Stimulated activated CD4-positive, alpha-beta T cell treated with anti-CD3 and anti-CD28 coated beads, TNF-alpha, amount 100 ng/mL, for 4 hours (primary cell): ENCODE data around the gene ZNF565.
"Not testable (repeated sequence)": the region's sequence is repeated elsewhere in the genome, so short reads cannot be mapped to it uniquely, and the experiment has no call there.

Experiments used
- DNase-seq, 3 experiments: peaks; one replicate each; pipeline ENCODE4 v3.0.0-alpha.2; 2020; ENCODE audit warnings: low read depth in 3 of 3

ZNF565 gene

GRCh38 chr19:36212895-36213294, 1.6 kb downstream of the ZNF565 start:
- DNase-seq, result no peak

- no peak for DNase-seq
These were observed 4.0 kb downstream of the ZNF565 start for GRCh38 chr19:36210497-36210896.

DNA sequence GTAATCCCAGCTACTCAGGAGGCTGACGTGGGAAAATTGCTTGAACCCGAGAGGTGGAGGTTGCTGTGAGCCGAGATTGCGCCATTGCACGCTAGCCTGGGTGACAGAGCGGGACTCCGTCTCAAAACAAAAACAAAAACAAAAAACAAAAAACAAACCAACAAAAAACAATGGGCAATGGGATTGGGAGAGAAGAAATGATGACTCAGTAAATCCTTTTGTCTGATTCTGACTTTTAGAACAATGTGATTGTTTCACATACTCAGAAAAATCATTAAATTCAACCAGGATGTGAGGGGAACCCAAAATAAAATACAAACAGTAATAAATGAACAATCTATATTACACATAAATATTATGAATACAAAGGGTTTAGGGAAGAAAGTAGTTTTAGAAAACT, 5.1 kb downstream of the ZNF565 start:
- no peak for DNase-seq

GRCh38 chr19:36207605-36208252, 6.7 kb downstream of the ZNF565 start:
- no peak for DNase-seq

DNA sequence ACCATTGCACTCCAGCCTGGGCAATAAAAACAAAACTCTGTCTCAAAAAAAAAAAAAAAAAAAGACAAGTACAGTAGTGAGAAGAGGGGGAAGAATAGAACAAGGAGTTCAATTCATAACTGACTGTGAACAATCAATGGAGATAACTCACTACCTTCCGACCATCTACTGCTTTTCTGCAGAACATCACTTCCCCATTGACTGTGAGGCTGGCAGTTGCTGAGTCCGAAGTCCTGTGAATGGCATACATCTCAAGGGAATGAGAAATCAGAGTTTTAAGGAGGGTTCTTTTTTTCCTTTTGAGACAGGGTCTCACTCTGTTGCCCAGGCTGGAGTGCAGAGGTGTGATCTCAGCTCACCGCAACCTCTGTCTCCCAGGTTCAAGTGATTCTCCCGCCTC, 11.2 kb downstream of the ZNF565 start:
- DNase-seq, result no peak

DNA sequence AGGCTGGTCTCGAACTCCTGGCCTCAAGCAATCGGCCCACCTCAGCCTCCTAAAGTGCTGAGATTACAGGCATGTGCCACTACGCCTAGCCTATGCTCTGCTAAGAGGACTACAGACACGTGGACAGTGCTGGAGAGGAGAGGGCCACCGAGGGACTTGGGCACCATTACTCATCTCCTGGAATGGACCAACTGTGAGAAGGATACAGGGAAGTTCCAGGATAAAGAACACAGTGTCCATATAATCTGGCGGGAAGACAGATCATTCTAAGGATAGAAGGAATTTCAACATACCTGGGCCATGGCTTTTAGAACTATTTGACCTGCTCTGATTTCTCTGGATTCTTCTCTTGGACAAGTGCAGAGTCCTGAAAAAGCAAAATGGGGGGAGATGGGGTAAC, 12.8 kb downstream of the ZNF565 start:
- DNase-seq, result no peak

DNA sequence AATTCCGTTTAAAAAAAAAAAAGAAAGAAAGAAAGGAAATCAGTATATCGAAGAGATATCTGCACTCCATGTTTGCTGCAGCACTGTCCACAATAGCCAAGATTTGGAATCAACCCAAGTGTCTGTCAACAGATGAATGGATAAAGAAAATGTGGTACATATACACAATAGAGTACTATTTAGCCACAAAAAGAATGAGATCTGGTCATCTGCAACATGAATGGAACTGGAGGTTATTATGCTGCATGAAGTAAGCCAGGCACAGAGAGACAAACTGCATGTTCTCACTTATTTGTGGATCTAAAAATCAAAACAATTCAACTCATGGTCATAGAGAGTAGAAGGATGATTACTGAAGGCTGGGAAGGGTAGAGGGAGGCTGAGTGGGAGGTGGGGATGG, 16.3 kb downstream of the ZNF565 start:
- no peak for DNase-seq

DNA sequence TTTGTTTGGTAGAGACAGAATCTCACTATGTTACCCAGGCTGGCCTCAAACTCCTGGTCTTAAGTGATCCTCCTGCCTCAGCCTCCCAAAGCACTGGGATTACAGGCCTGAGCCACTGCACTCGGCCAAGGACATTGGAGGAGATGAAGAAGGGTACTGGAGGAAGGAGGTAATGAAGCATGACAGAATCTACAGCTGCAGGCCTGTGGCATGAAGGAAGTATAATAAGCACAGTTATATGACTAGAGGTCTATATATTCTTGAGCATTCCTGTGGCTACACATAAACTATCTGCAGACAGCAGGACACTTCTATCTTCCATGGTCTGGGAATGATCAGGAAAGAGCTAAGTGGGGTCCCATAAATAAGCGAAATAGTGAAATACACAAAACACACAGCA, 18.2 kb downstream of the ZNF565 start:
- DNase-seq, result no peak

- DNase-seq, result not testable (repeated sequence)
These were observed 27.7 kb downstream of the ZNF565 start for GRCh38 chr19:36186722-36187121.

DNA sequence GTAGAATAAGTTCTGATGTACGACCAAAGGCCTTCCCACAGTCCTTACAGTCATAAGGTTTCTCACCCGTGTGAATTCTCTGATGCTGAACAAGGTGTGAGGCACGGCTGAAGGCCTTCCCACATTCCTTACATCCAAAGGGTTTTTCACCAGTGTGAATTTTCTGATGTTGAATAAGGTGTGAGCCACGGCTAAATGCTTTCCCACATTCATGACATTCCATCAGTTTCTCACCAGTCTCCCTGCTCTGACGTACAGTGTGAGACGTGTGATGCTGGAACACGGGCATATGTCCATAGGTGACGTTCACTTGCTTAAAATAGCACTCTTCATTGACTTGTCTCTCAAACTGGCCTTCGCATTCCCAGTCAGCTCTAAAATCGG, 31.2 kb downstream of the ZNF565 start:
- DNase-seq, result no peak

GRCh38 chr19:36182612-36183244, 31.7 kb downstream of the ZNF565 start:
- DNase-seq, result no peak

GRCh38 chr19:36179077-36179476, 35.4 kb downstream of the ZNF565 start:
- not testable (repeated sequence) for DNase-seq

GRCh38 chr19:36173846-36174245, 40.6 kb downstream of the ZNF565 start:
- not testable (repeated sequence) for DNase-seq

GRCh38 chr19:36172852-36173251, 41.6 kb downstream of the ZNF565 start:
- no peak for DNase-seq

GRCh38 chr19:36169084-36169760, 45.2 kb downstream of the ZNF565 start:
- no peak for DNase-seq

DNA sequence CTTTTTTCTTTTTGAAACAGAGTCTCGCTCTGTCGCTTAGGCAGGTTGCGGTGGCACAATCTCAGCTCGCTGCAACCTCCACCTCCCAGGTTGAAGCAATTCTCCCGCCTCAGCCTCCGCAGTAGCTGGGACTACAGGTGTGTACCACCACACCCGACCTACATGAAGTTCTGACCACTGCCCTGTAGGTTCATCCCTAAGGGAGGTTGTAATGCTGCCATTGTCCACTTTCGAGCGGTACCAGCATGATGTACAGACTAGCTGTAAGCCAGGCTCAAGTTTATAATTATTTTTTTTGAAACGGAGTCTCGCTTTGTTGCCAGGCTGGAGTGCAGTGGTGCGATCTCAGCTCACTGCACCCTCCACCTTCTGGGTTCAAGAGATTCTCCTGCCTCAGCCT, 50.7 kb downstream of the ZNF565 start:
- no peak for DNase-seq

DNA sequence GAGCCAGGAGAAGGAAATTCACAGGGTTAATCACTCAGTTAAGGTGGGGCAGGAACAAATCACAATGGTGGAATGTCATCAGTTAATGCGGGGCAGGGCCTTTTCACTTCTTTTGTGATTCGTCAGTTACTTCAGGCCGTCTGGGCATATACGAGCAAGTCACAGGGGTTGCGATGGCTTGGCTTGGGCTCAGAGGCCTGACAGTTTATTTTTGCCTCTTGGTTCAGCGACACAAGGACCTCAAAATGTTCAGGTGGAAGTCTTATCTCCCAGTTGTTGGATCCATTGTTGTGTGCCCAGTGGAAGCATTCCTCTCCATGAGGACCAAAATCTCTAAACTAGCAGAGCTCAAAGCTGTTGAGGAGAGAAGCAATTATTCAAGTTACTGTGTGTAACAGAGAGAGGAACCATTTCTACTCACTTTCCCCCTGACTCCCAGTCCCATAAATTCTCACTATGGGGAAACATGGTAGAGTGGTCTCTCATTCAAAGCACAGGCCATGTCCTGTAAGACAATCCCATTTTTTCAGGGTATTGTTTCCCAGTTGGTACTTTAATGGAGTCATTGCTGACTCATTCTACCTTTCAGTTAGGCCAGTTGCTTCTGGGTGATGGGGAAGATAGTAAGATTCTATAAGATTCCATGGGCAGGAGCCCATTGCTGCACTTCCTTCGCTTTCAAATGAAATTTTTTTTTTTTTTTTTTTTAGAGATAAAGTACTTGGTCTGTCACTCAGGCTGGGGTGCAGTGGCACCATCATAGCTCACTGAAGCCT, 53.5 kb downstream of the ZNF565 start:
- no peak for DNase-seq

DNA sequence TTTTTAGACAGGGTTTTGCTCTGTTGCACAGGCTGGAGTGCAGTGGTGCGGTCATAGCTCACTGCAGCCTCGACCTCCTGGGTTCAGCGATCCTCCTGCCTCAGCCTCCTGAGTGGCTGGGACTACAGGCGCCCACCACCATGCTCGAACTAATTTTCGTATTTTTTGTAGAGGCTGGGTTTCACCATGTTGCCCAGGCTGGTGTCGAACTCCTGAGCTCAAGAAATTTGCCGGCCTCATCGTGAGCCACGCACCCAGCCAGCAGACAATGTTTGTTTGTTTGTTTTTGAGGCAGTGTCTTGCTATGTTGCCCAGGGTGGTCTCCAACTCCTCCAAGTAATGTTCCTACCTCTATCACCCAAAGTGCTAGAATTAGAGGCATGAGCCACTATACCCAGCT, 61.3 kb downstream of the ZNF565 start:
- DNase-seq, result no peak

DNA sequence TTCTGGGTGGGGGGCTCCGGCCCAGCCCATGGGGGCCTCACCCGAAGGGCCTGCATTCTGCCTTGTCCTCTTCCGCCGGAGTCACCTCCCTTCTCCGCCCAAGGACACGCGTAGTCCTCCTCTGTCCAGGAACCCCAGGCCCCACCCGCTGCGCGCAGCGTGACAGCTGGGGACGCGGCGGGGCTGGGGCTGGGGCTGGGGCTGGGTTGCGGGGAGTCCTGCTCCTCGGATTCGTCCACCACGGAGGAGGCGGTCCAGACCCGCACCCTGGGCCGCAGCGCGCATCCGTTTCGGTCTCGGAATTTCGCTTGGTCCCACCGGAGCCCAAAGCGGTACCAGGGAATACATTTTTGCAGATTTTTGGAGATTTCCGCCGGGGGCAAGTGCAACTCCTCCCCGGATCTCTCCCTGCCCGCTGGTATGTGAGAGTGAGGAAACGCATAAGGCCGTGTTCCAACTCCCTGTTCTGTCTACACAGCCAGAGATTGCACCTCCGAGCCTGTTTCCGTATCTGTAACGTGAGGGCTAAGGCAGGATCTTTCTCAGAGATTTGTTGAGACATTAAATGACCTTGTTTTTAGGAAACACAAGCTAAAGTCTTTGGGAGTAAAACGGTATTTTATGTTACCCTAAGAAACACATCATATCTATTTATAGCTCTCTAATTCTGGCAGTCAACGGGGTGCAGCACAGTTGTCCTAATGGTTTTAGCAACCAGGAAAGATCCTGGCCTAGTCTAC, 61.9 kb downstream of the ZNF565 start, which contains the start of gene COX7A1:
COX7A1 (minus strand) TSS at position 96 of the 740 bp plus-strand sequence; CDS start at position 56, 40 bp downstream.
- no peak for DNase-seq

DNA sequence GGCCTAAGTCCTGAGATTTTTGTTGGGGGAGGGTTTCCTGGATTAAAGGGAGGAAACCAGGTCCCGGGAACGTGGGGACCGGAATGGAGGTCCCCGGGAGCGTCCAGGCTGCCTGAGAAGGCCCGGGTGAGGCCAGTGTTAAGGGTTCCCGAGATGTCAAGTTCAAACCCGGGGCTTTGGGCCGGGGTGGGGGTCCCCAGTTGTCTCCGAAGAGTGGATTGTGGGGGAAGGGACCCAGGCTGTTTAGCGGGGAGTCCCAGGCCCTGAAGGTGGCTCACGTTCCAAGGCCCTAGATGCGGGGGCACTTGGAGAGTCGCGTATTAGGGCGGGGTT, 62.5 kb downstream of the ZNF565 start:
- DNase-seq, result no peak

DNA sequence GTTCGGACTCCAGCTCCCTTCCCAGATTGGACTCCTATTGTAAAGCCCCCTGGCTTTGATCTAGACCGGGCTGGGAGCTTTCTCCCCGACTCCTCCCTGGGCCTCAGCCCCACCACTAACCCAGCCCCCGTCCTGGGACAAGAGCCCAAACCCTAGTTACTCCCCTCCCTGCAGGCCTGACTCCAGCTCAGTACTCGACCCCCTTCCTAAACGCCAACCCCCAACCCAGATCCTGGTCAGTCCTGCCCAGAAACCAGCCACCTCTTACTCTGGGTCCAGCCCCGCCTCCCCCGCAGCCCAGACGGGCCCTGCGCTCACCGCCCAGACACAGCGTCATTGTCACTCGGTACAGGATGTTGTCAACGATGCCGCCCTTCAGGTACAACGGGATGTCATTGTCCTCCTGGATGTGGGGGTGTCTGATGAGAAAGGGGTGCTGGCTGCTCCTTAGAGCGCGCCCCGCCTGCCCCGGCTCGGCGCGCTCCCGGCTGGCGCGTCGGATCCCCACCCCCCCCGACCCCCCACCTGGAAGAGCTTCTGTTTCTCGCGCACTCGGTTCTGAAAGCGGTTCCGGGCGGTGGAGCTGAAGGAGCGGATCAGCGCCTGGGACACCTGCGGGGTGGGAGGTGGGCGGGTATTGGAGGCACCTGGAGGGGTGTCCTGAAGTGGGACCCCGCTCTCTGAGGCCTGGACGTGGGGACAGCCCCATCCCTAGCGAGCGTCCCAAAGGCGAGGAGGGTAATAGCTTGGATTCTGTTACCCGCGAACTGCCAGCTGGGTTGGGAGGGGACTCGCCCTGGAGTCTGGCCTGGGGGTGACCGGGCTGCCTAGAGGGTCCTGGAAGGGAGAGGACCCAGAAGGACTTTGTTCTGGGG, 63.1 kb downstream of the ZNF565 start:
- DNase-seq, result no peak
